ENCODE results near the gene INAVA.

GRCh38 chr1:200873116-200873670 is 21.5 kb upstream of the INAVA start:
- peak; percentile 15; the same call in 1 of the 2 replicates for TF ChIP-seq CTCF (IDR thresholded peaks at IDR 0.05)
- TF ChIP-seq ZFX (IDR thresholded peaks at IDR 0.05; ENCODE audit: borderline replicate concordance), result no peak
